IPS-18a (cell line): ENCODE results near the gene SOBP.

Source experiments
- H3K27ac ChIP-seq: one replicate; pipeline ENCODE4 v1.5.1; 2013; ENCODE audit warnings: low read length
- H3K27me3 ChIP-seq: one replicate; pipeline ENCODE4 v1.6.1; 2013; ENCODE audit warnings: mild to moderate bottlenecking, low read length; ENCODE audit not compliant: control insufficient read depth, insufficient read depth
- H3K36me3 ChIP-seq: one replicate; pipeline ENCODE4 v1.6.1; 2013; ENCODE audit warnings: low read depth, low read length; ENCODE audit not compliant: control insufficient read depth
- H3K4me1 ChIP-seq: one replicate; pipeline ENCODE4 v1.6.1; 2013; ENCODE audit warnings: low read depth, low read length; ENCODE audit not compliant: control insufficient read depth
- H3K4me3 ChIP-seq: one replicate; pipeline ENCODE4 v1.5.1; 2013; ENCODE audit warnings: low read length
- H3K9ac ChIP-seq: one replicate; pipeline ENCODE4 v1.6.1; 2013; ENCODE audit warnings: mild to moderate bottlenecking, low read length, moderate library complexity
- H3K9me3 ChIP-seq: one replicate; pipeline ENCODE4 v1.6.1; 2013; ENCODE audit warnings: low read depth, low read length; ENCODE audit not compliant: control insufficient read depth

Gene SOBP

GRCh38 chr6:107647439-107647948 is 157.6 kb downstream of the SOBP start:
- Histone ChIP-seq H3K36me3 (no peaks in the 10 kb centered on the region), H3K9ac (no peak overlapping the region), H3K27me3 (no peaks in the 10 kb centered on the region), H3K9me3 (no peaks in the 10 kb centered on the region), H3K4me1 (no peaks in the 10 kb centered on the region), H3K27ac (no peak overlapping the region), H3K4me3 (no peak overlapping the region)

DNA sequence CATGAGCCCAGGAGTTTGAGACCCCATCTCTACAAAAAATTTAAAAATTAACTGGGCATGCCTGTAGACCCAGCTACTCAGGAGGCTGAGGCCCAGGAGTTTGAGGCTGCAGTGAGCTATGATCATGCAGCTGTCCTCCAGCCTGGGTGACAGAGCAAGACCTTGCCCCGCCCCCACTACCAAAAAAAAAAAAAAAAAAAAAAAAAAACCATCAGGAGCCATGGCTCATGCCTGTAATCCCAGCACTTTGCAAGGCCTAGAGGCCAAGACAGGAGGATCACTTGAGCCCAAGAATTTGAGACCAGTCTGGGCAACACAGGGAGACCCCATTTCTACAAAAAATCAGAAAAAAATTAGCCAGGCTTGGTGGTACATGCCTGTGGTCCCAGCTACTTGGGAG is 159.1 kb downstream of the SOBP start:
- H3K9me3 ChIP-seq, result no peaks in the 10 kb centered on the region
- no peaks in the 10 kb centered on the region for H3K27me3 ChIP-seq
- H3K9ac ChIP-seq, result no peak overlapping the region
- no peaks in the 10 kb centered on the region for H3K36me3 ChIP-seq
- no peak overlapping the region for H3K4me3 ChIP-seq
- H3K27ac ChIP-seq, result no peak overlapping the region
- no peaks in the 10 kb centered on the region for H3K4me1 ChIP-seq

GRCh38 chr6:107652526-107653182 is 162.7 kb downstream of the SOBP start:
- no peak overlapping the region for H3K27ac ChIP-seq
- H3K4me3 ChIP-seq, result no peak overlapping the region
- peaks cover 5% of the 10 kb centered on the region for H3K4me1 ChIP-seq
- no peaks in the 10 kb centered on the region for H3K9me3 ChIP-seq
- H3K27me3 ChIP-seq, result no peaks in the 10 kb centered on the region
- no peaks in the 10 kb centered on the region for H3K36me3 ChIP-seq
- H3K9ac ChIP-seq, result no peak overlapping the region

- Histone ChIP-seq H3K27ac (no peak overlapping the region), H3K4me3 (no peak overlapping the region), H3K36me3 (no peaks in the 10 kb centered on the region), H3K4me1 (peaks cover 9% of the 10 kb centered on the region), H3K9me3 (no peaks in the 10 kb centered on the region), H3K27me3 (no peaks in the 10 kb centered on the region), H3K9ac (no peak overlapping the region)
Measured at GRCh38 chr6:107653183-107653580, 163.3 kb downstream of the SOBP start.

DNA sequence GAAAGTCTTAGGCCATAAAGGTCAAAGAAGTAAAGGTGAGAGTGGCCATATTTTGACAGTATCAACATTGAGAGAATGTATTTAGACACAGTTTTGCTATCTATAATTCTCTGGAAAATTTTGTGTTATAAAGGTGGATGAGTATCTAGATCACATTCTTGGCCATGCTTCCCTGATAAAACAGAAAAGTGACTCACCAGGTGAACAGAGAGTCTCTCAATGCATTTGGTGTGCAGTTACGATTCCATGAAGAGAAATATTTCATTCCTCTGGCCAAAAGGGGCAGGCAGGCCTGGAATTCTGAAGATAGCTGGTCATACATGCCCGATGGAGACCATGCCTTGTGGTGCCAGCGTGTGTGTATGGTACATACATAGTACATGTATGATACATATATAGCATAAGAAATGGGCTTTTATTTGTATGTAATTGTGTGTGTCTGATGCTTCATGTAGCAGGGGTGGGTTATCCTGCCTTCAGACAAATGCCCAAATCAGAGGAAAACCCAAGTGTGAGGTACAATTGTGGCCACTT is 164.0 kb downstream of the SOBP start:
- Histone ChIP-seq H3K36me3 (no peaks in the 10 kb centered on the region), H3K9ac (no peak overlapping the region), H3K9me3 (no peaks in the 10 kb centered on the region), H3K27ac (no peak overlapping the region), H3K27me3 (no peaks in the 10 kb centered on the region), H3K4me3 (no peak overlapping the region), H3K4me1 (peaks cover 10% of the 10 kb centered on the region)

- Histone ChIP-seq H3K27ac (no peak overlapping the region), H3K36me3 (no peaks in the 10 kb centered on the region), H3K4me1 (peaks cover 10% of the 10 kb centered on the region), H3K27me3 (no peaks in the 10 kb centered on the region), H3K9me3 (no peaks in the 10 kb centered on the region), H3K4me3 (no peak overlapping the region), H3K9ac (no peak overlapping the region)
Measured at GRCh38 chr6:107654764-107655163, 164.8 kb downstream of the SOBP start.

DNA sequence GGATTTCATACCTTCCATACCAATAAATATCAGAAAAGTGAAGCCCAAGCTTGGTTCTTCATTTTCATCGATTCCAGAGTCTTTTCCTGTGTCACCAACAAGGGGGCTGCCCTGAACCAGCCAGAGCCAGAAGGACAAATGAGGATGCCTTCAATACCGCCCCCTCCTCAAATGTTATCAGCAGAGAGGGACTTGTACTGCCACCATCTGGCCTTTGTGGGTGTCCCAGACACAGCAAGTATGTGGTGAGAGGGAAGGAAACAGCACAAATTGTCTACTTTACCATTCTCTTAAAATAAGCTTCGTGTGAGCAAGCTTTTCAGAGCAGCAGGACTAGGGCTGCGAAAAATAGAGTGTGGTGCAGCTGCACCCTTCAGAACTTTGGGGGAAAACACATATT is 165.3 kb downstream of the SOBP start:
- Histone ChIP-seq H3K36me3 (no peaks in the 10 kb centered on the region), H3K9ac (no peak overlapping the region), H3K4me1 (peaks cover 10% of the 10 kb centered on the region), H3K4me3 (no peak overlapping the region), H3K9me3 (no peaks in the 10 kb centered on the region), H3K27me3 (no peaks in the 10 kb centered on the region), H3K27ac (no peak overlapping the region)

DNA sequence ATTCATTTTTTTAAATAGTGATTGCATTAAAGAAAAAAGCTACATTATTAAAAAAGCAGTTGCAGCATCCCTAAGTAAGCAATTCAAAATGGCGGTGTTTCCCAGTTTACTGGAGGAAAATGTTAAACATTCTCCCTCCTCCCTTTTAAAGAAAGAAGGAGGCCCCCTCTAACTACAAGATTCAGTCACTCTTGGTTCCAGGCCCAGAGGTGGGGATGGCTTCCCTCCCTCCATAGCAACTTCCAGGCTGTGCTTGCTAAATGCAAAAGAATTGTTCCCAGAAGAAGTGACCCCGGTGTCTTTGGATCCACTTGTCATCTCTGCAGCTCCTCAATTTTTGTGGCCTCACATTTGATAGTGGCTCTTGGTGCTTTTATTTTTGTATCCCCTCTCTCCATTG is 165.9 kb downstream of the SOBP start:
- H3K9me3 ChIP-seq, result no peaks in the 10 kb centered on the region
- H3K27me3 ChIP-seq, result no peaks in the 10 kb centered on the region
- no peak overlapping the region for H3K9ac ChIP-seq
- no peak overlapping the region for H3K27ac ChIP-seq
- H3K4me1 ChIP-seq, result peaks cover 10% of the 10 kb centered on the region
- no peak overlapping the region for H3K4me3 ChIP-seq
- no peaks in the 10 kb centered on the region for H3K36me3 ChIP-seq

GRCh38 chr6:107656401-107656800 is 166.5 kb downstream of the SOBP start:
- Histone ChIP-seq H3K9me3 (no peaks in the 10 kb centered on the region), H3K36me3 (no peaks in the 10 kb centered on the region), H3K9ac (no peak overlapping the region), H3K27ac (no peak overlapping the region), H3K4me3 (no peak overlapping the region), H3K27me3 (no peaks in the 10 kb centered on the region), H3K4me1 (peaks cover 10% of the 10 kb centered on the region)

DNA sequence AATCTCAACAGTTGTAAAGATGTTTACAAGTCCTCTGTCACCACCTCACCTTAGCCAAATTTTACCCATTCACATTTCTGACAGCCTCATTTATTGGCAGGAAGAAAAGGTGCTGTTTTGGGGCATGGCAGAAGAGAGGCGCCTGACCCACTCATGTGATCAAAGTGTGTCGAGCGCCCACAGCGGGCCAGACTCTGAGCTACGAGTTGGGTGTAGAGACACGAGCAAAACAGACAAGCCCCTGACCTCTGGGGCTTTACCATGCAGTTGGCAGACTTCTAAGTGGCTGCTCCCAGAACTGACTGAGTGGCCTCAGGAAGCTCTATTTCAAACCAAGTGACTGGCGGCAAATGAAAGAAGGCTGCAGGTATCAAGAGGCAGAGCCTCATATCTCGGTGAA is 167.0 kb downstream of the SOBP start:
- no peaks in the 10 kb centered on the region for H3K27me3 ChIP-seq
- no peak overlapping the region for H3K4me3 ChIP-seq
- H3K27ac ChIP-seq, result no peak overlapping the region
- H3K9ac ChIP-seq, result no peak overlapping the region
- no peaks in the 10 kb centered on the region for H3K9me3 ChIP-seq
- no peaks in the 10 kb centered on the region for H3K36me3 ChIP-seq
- H3K4me1 ChIP-seq, result peaks cover 10% of the 10 kb centered on the region

GRCh38 chr6:107657373-107657754 is 167.4 kb downstream of the SOBP start:
- no peaks in the 10 kb centered on the region for H3K27me3 ChIP-seq
- H3K9me3 ChIP-seq, result no peaks in the 10 kb centered on the region
- peaks cover 10% of the 10 kb centered on the region for H3K4me1 ChIP-seq
- H3K4me3 ChIP-seq, result no peak overlapping the region
- no peak overlapping the region for H3K27ac ChIP-seq
- H3K9ac ChIP-seq, result no peak overlapping the region
- H3K36me3 ChIP-seq, result no peaks in the 10 kb centered on the region

GRCh38 chr6:107657755-107658461 is 168.0 kb downstream of the SOBP start:
- Histone ChIP-seq H3K27ac (no peak overlapping the region), H3K4me1 (peaks cover 10% of the 10 kb centered on the region), H3K36me3 (no peaks in the 10 kb centered on the region), H3K4me3 (no peak overlapping the region), H3K9me3 (no peaks in the 10 kb centered on the region), H3K27me3 (no peaks in the 10 kb centered on the region), H3K9ac (no peak overlapping the region)
